Activated naive CD4-positive, alpha-beta T cell treated with anti-CD3 and anti-CD28 coated beads, Interleukin-2, amount 50 U/mL, for 72 hours (primary cell): ENCODE measurements around the gene EGFL8. TPM values are rescaled to one million over a fixed set of nuclear protein-coding genes. Genes with fewer than 3 reads are reported as not detected.
"Not testable (repeated sequence)": the region's sequence is repeated elsewhere in the genome, so short reads cannot be mapped to it uniquely, and the experiment has no call there.

Source experiments
- ATAC-seq, 2 donors: fragments of 150-1000 bp; cut with Tn5 transposase; 2 replicates each; pipeline ENCODE4 v1.10.0; 2021; ENCODE audit warnings: mild to moderate bottlenecking in 2 of 2, moderate library complexity in 2 of 2
- DNase-seq, 2 donors: peaks; one replicate each; pipeline ENCODE4 v3.0.0; 2021 to 2022; ENCODE audit warnings: low spot score in 2 of 2
- H3K27ac Mint-ChIP-seq, 2 donors: one replicate each; pipeline ENCODE4 v1.8.0; 2022; ENCODE audit warnings: mild to moderate bottlenecking in 2 of 2, mixed read lengths in 2 of 2
- H3K36me3 Mint-ChIP-seq, 2 donors: one replicate each; pipeline ENCODE4 v1.8.0; 2022; ENCODE audit warnings: mixed read lengths in 2 of 2
- H3K9me3 Mint-ChIP-seq, 2 donors: one replicate each; pipeline ENCODE4 v1.8.0; 2022; ENCODE audit warnings: mixed read lengths in 2 of 2
- total RNA-seq, 2 donors: library from RNA; stranded (reverse); gene quantifications; one replicate each; pipeline ENCODE4 v1.2.3, GENCODE V29; 2022

The EGFL8 gene
- total RNA-seq, 2 donors from 2014 or later, result 13.4 to 14.5 TPM

GRCh38 chr6:32195652-32195901 lies 31.2 kb downstream of the EGFL8 start:
- peak; percentile 85 to 90 for ATAC-seq

GRCh38 chr6:32195902-32196681 lies 31.7 kb downstream of the EGFL8 start:
- Mint-ChIP-seq H3K36me3 (peaks cover 9 to 16% of the 10 kb centered on the region in 2 donors), H3K9me3 (no peaks in the 10 kb centered on the region), H3K27ac (peak overlapping the region; percentile 99 to 100)
- ATAC-seq (peak; percentile 85 to 89), DNase-seq (peak in 1 of 2 donors; percentile 54)

More at GRCh38 chr6:32195652-32195901, 31.2 kb downstream of the EGFL8 start:
- H3K27ac Mint-ChIP-seq, result peak overlapping the region; percentile 95 to 99
- peak; percentile 100 for DNase-seq
- H3K36me3 Mint-ChIP-seq, result peaks cover 12 to 19% of the 10 kb centered on the region in 2 donors
- no peaks in the 10 kb centered on the region for H3K9me3 Mint-ChIP-seq

DNA sequence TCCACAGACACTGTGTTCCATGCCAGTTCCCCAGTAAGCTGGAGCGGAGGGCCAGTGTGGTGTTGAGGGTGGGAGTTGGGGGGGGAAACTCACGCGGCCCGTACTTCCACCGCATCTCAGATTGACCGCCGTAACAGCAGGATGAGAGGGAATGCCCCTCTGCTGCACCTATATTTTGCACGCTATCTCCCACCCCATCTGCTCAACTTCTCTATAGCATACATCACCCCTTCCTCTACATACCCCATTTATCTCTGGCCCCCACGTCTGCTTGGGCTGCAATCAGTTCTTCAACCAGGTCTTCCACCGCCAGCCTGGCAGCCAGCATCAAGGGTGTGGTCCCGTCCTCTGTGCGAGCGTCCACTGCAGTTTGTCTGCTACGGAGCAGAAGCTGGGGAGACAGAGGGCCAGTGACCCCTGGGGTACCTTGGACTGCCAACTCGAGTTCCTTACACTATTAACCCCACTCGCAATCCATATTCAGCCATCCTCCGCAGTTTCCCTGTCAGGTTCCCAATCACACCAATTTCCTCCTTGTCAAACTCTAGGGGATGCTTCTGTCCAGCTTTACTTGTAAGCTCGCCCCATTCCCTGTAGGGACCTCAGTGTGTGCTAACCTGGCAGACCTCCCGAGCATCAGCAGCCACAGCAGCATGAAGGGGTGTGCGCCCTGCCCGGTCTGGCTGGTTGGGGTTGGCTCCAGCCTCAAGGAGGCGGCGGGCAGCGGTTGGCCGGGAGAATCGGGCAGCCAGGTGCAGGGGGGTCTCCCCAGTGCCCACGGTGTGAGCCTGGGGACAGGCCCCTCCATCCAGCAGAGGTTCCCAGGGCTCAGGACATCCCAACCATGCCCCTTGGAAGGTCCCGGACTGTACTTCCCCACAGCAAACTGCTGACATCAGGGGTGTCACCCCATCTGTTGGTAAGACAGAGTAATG lies 32.6 kb downstream of the EGFL8 start:
- DNase-seq, result no peak
- no peak for ATAC-seq
- Mint-ChIP-seq H3K36me3 (peaks cover under 1 to 8% of the 10 kb centered on the region in 2 donors), H3K9me3 (no peaks in the 10 kb centered on the region), H3K27ac (peak overlapping the region; percentile 99 to 100)

DNA sequence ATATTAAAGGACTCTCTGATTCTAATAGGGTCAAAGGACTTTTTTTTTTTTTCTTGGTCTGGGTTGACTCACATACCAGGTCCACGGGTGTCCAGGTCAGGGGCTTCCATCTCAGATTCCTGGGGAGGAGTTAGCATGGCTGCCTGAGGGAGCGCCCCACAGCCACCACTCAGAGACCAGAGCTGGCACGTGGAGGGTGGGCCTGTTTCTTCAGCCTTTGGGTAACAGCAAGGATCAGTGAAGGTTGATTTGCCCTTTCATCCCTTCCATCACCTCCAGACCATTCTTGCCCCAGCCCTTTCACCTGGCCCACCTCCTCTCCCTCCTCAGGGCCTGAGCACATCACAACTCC lies 33.9 kb downstream of the EGFL8 start:
- H3K36me3 Mint-ChIP-seq, result no peaks in the 10 kb centered on the region
- DNase-seq (no peak), ATAC-seq (no peak)
- H3K27ac Mint-ChIP-seq, result no peak overlapping the region
- no peaks in the 10 kb centered on the region for H3K9me3 Mint-ChIP-seq

- no peaks in the 10 kb centered on the region for H3K36me3 Mint-ChIP-seq
- no peak for DNase-seq
- no peaks in the 10 kb centered on the region for H3K9me3 Mint-ChIP-seq
- ATAC-seq, result no peak
- H3K27ac Mint-ChIP-seq, result no peak overlapping the region
Observed at GRCh38 chr6:32198866-32199265, 34.5 kb downstream of the EGFL8 start.

- Mint-ChIP-seq H3K36me3 (no peaks in the 10 kb centered on the region), H3K9me3 (no peaks in the 10 kb centered on the region), H3K27ac (peak overlapping the region in 1 of 2 donors; percentile 29)
- DNase-seq, result no peak
- ATAC-seq, result no peak
Observed at GRCh38 chr6:32200711-32201475, 36.5 kb downstream of the EGFL8 start.

DNA sequence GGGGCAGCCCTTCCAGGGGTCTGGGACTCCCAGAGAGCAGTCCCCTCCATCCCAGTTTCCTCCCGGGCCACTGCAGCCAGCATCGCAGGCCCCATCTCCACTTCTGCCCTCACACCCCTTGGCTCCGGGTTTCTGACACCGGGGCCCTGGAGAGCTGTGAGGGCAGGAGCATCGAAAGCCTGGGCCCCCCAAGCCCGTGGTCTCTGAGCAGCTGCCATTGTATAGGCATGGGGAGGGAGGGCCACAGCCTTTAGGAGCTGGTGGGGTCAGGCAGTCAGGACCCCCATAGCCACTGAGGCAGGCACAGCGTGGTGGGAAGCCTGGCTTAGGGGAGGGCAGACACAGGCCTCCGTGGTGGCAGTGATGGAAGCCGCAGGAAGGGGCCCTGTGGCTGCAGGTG lies 37.8 kb downstream of the EGFL8 start:
- Mint-ChIP-seq H3K27ac (no peak overlapping the region), H3K36me3 (no peaks in the 10 kb centered on the region), H3K9me3 (no peaks in the 10 kb centered on the region)
- DNase-seq (no peak), ATAC-seq (no peak)

DNA sequence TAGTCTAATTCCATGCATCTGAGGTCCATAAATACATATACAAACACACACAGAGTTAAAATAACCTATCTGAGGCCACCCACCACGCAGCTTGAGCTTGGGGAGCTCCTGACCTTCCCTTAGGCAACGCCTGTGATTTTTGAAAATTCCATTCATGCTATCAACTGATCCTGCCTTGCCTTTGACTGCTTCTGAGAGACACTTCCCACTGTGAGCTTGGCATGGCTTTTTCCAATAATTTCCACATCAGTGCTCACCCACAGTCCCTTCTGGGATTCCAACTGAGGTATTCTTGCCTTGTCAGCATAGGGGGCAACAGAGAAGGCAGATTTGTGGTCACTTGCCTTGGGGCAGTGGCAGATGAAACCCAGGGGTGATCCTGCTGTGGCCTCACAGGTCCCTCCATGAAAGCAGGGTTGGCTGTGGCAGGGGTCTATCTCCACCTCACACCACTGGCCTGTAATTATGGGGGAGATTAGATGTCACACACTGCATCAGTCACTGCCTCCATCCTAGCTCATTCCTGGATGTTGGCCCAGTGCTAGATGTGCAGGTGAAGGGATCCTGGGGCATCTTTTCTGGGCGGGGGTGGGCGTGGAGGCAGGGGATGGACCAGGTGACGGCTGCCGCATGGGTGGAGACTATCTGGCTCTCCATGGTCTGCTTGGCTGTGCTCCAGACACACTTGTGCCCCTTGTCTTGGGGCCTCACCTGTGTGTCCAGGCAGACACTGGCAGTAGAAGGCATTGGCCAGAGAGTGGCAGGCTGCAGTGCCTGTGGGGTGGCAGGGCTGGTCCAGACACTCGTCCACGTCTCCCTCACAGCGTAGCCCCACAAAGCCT lies 39.3 kb downstream of the EGFL8 start:
- DNase-seq (no peak), ATAC-seq (no peak)
- Mint-ChIP-seq H3K27ac (no peak overlapping the region), H3K36me3 (no peaks in the 10 kb centered on the region), H3K9me3 (no peaks in the 10 kb centered on the region)

GRCh38 chr6:32204268-32204715 lies 39.9 kb downstream of the EGFL8 start:
- ATAC-seq, result no peak
- no peaks in the 10 kb centered on the region for H3K36me3 Mint-ChIP-seq
- no peak for DNase-seq
- H3K27ac Mint-ChIP-seq, result no peak overlapping the region
- H3K9me3 Mint-ChIP-seq, result no peaks in the 10 kb centered on the region

GRCh38 chr6:32208996-32209395 lies 44.6 kb downstream of the EGFL8 start:
- Mint-ChIP-seq H3K36me3 (no peaks in the 10 kb centered on the region), H3K27ac (no peak overlapping the region), H3K9me3 (no peaks in the 10 kb centered on the region)
- ATAC-seq (no peak), DNase-seq (no peak)

DNA sequence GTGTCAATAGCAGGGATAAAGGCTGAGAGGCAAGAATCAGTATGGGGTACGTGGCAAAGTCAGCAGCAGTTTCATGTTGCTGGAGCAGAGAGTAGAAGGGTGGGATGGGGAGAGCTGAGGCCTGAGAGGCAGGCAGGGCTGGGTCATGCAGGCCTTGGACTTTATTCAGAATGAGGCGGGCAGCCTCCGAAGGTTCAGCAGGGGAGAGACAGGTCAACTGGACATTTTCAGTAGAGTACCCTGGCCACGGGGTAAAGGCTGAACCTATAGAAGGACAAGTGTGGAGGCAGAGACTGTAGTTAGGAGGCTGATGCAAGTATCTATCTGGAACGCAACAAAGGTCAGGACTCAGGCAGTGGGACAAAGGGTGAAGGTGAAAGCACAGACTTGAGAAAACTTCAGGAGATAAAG lies 45.8 kb downstream of the EGFL8 start:
- H3K27ac Mint-ChIP-seq, result peak overlapping the region in 1 of 2 donors; percentile 44
- no peaks in the 10 kb centered on the region for H3K9me3 Mint-ChIP-seq
- ATAC-seq, result no peak
- no peak for DNase-seq
- H3K36me3 Mint-ChIP-seq, result no peaks in the 10 kb centered on the region

- not testable (repeated sequence) for H3K9me3 Mint-ChIP-seq, H3K27ac Mint-ChIP-seq, ATAC-seq, H3K36me3 Mint-ChIP-seq, DNase-seq
Observed at GRCh38 chr6:32211432-32211831, 47.0 kb downstream of the EGFL8 start.

GRCh38 chr6:32212076-32212760 lies 47.8 kb downstream of the EGFL8 start:
- ATAC-seq, result no peak
- DNase-seq, result no peak
- Mint-ChIP-seq H3K9me3 (no peaks in the 10 kb centered on the region), H3K27ac (peak overlapping the region in 1 of 2 donors; percentile 11), H3K36me3 (no peaks in the 10 kb centered on the region)

- DNase-seq (no peak), ATAC-seq (no peak)
- Mint-ChIP-seq H3K9me3 (no peaks in the 10 kb centered on the region), H3K36me3 (no peaks in the 10 kb centered on the region), H3K27ac (no peak overlapping the region)
Observed at GRCh38 chr6:32213649-32214048, 49.3 kb downstream of the EGFL8 start.

GRCh38 chr6:32214126-32214525 lies 49.7 kb downstream of the EGFL8 start:
- DNase-seq (no peak), ATAC-seq (no peak)
- no peaks in the 10 kb centered on the region for H3K36me3 Mint-ChIP-seq
- H3K27ac Mint-ChIP-seq, result no peak overlapping the region
- no peaks in the 10 kb centered on the region for H3K9me3 Mint-ChIP-seq

GRCh38 chr6:32215617-32216016 lies 51.2 kb downstream of the EGFL8 start:
- ATAC-seq (no peak), DNase-seq (no peak)
- no peaks in the 10 kb centered on the region for H3K36me3 Mint-ChIP-seq
- no peak overlapping the region for H3K27ac Mint-ChIP-seq
- H3K9me3 Mint-ChIP-seq, result no peaks in the 10 kb centered on the region
